Femur (tissue), 1 donor: Measurements from ENCODE around the gene MVB12B.
"Not testable (repeated sequence)": the region's sequence is repeated elsewhere in the genome, so short reads cannot be mapped to it uniquely, and the experiment has no call there.

Experiments used
- DNase-seq: peaks from one replicate; pipeline ENCODE4 v3.0.0-alpha.2; 2017

Gene MVB12B

GRCh38 chr9:126551812-126552211, 225.2 kb downstream of the MVB12B start:
- DNase-seq: no peak

GRCh38 chr9:126554292-126554691, 227.7 kb downstream of the MVB12B start:
- DNase-seq: no peak

- not testable (repeated sequence) for DNase-seq
Measured at GRCh38 chr9:126555421-126555820, 228.8 kb downstream of the MVB12B start.
